Measurements from ENCODE around the gene SLC1A6.

DNA sequence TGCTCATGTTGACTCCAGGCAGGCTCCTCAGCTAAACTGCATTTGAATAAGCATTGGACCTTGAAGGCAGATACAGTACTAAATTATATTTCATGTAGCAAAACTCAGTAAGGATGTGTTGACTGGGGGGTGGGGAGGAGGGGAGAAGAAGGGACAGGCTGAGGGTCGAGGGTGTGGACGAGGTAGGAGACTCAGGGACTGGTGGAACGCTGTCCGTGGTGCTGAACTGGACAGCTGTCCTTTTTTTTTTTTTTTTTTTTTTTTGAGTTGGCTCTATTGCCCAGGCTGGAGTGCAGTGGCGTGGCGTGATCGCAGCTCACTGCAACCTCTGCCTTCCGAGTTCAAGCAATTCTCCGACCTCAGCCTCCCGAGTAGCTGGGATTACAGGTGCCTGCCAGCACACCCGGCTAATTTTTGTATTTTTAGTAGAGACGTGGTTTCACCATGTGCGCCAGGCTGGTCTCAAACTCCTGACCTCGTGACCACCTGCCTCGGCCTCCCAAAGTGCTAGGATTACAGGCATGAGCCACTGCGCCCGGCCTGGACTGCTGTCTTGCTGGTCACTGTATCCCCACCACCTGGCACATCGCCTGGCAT lies 36.4 kb upstream of the SLC1A6 start:
- TF ChIP-seq, protein P1, sequence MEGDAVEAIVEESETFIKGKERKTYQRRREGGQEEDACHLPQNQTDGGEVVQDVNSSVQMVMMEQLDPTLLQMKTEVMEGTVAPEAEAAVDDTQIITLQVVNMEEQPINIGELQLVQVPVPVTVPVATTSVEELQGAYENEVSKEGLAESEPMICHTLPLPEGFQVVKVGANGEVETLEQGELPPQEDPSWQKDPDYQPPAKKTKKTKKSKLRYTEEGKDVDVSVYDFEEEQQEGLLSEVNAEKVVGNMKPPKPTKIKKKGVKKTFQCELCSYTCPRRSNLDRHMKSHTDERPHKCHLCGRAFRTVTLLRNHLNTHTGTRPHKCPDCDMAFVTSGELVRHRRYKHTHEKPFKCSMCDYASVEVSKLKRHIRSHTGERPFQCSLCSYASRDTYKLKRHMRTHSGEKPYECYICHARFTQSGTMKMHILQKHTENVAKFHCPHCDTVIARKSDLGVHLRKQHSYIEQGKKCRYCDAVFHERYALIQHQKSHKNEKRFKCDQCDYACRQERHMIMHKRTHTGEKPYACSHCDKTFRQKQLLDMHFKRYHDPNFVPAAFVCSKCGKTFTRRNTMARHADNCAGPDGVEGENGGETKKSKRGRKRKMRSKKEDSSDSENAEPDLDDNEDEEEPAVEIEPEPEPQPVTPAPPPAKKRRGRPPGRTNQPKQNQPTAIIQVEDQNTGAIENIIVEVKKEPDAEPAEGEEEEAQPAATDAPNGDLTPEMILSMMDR (IDR thresholded peaks at IDR 0.05; ENCODE audit: low read length), result no peak
- TF ChIP-seq EZH2 (optimal IDR thresholded peaks at IDR 0.05; ENCODE audit: low read depth, low read length), result no peak
- TF ChIP-seq EZH2phosphoT487 (IDR thresholded peaks at IDR 0.05; ENCODE audit: low read length), result no peak

Data from MM.1S (cell line).